Uterus (tissue), 4 donors: ENCODE measurements around the gene ARHGEF4. TPM values are rescaled to one million over a fixed set of nuclear protein-coding genes. Genes with fewer than 3 reads are reported as not detected.

Experiments
- DNase-seq, 2 donors: peaks; one replicate each; pipeline ENCODE4 v3.0.0-alpha.2; 2019 to 2020
- H3K27ac ChIP-seq, 2 donors: fragments of 200-600 bp; sonication (generic); 1 replicate in 1 of 2; 2 replicates in 1 of 2; pipeline ENCODE4 v1.5.1; 2016 to 2018
- H3K27me3 ChIP-seq, 2 donors: fragments of 200-600 bp; sonication (generic); one replicate each; pipeline ENCODE4 v1.5.1; 2018 to 2019; ENCODE audit warnings: control low read depth in 1 of 2
- H3K36me3 ChIP-seq, 2 donors: fragments of 200-600 bp; sonication (generic); one replicate each; pipeline ENCODE4 v1.5.1; 2019; ENCODE audit warnings: control low read depth in 1 of 2
- H3K4me1 ChIP-seq, 2 donors: fragments of 200-600 bp; sonication (generic); one replicate each; pipeline ENCODE4 v1.5.1; 2018 to 2019; ENCODE audit warnings: control low read depth in 1 of 2
- H3K4me3 ChIP-seq, 2 donors: fragments of 200-600 bp; sonication (generic); 1 replicate in 1 of 2; 2 replicates in 1 of 2; pipeline ENCODE4 v1.5.1; 2018 to 2019; ENCODE audit warnings: mild to moderate bottlenecking in 1 of 2
- H3K9me3 ChIP-seq, 2 donors: fragments of 200-600 bp; sonication (generic); one replicate each; pipeline ENCODE4 v1.5.1; 2019; ENCODE audit warnings: control low read depth in 1 of 2
- CTCF ChIP-seq, 4 experiments: fragments of 200-600 bp in 2 of 4; fragments of 450-650 bp in 2 of 4; sonication (generic) in 2 of 4; IDR thresholded peaks; one replicate each; pipeline ENCODE4 v1.5.1; 2016 to 2019; ENCODE audit warnings: antibody characterized with exemption in 4 of 4, mild to moderate bottlenecking in 2 of 4, moderate library complexity in 1 of 4
- POLR2A ChIP-seq, 2 donors: fragments of 450-650 bp; IDR thresholded peaks; one replicate each; pipeline ENCODE4 v1.6.1; 2016; ENCODE audit warnings: antibody characterized with exemption in 2 of 2, mild to moderate bottlenecking in 1 of 2, moderate library complexity in 1 of 2
- intact Hi-C: fragments of 100-400 bp; cut with DNase I; formaldehyde crosslinking; loops from one replicate; pipeline ENCODE4 v1.15.1; 2023; ENCODE audit warnings: low total_unique reads
- total RNA-seq, 4 donors: library from RNA; depleted of rRNA in 3 of 4; stranded (reverse); fragments of >200 nt in 3 of 4; gene quantifications; one replicate each; pipeline versions ENCODE4 v1.1.0 to v1.2.4, GENCODE V29; 2014 to 2023
- donor health status: DM: yes; HTN: yes; CAD: no.

The ARHGEF4 gene
- total RNA-seq, 4 donors from 2014 or later: 1.8 to 26.2 (median 9.6) TPM

GRCh38 chr2:131027566-131028528 lies 191.1 kb downstream of the ARHGEF4 start:
- Histone ChIP-seq H3K27me3 (no peaks in the 10 kb centered on the region), H3K4me1 (no peaks in the 10 kb centered on the region), H3K9me3 (no peaks in the 10 kb centered on the region), H3K4me3 (no peak overlapping the region), H3K36me3 (no peaks in the 10 kb centered on the region), H3K27ac (no peak overlapping the region)
- intact Hi-C loops: no loop called here
- DNase-seq: no peak
- TF ChIP-seq POLR2A (IDR thresholded peaks at IDR 0.05) (no peak), CTCF (IDR thresholded peaks at IDR 0.05) (no peak)

GRCh38 chr2:131029812-131030211 lies 193.1 kb downstream of the ARHGEF4 start:
- Histone ChIP-seq H3K36me3 (no peaks in the 10 kb centered on the region), H3K9me3 (no peaks in the 10 kb centered on the region), H3K27me3 (no peaks in the 10 kb centered on the region), H3K27ac (no peak overlapping the region), H3K4me1 (no peaks in the 10 kb centered on the region), H3K4me3 (no peak overlapping the region)
- no peak for TF ChIP-seq POLR2A (IDR thresholded peaks at IDR 0.05)
- no peak for TF ChIP-seq CTCF (IDR thresholded peaks at IDR 0.05)
- intact Hi-C loops: no loop called here
- DNase-seq: no peak

GRCh38 chr2:131030478-131030971 lies 193.8 kb downstream of the ARHGEF4 start:
- no peak overlapping the region for H3K4me3 ChIP-seq
- no peak overlapping the region for H3K27ac ChIP-seq
- no peaks in the 10 kb centered on the region for H3K36me3 ChIP-seq
- no peak for TF ChIP-seq POLR2A (IDR thresholded peaks at IDR 0.05)
- no peak for TF ChIP-seq CTCF (IDR thresholded peaks at IDR 0.05)
- H3K9me3 ChIP-seq: no peaks in the 10 kb centered on the region
- H3K27me3 ChIP-seq: no peaks in the 10 kb centered on the region
- DNase-seq: no peak
- intact Hi-C loops: no loop called here
- no peaks in the 10 kb centered on the region for H3K4me1 ChIP-seq

GRCh38 chr2:131031431-131031841 lies 194.7 kb downstream of the ARHGEF4 start:
- Histone ChIP-seq H3K4me3 (no peak overlapping the region), H3K27ac (no peak overlapping the region), H3K27me3 (no peaks in the 10 kb centered on the region), H3K4me1 (no peaks in the 10 kb centered on the region), H3K36me3 (no peaks in the 10 kb centered on the region), H3K9me3 (no peaks in the 10 kb centered on the region)
- DNase-seq: no peak
- intact Hi-C loops: no loop called here
- TF ChIP-seq CTCF (IDR thresholded peaks at IDR 0.05) (no peak), POLR2A (IDR thresholded peaks at IDR 0.05) (no peak)

GRCh38 chr2:131031875-131032274 lies 195.2 kb downstream of the ARHGEF4 start:
- no peaks in the 10 kb centered on the region for H3K27me3 ChIP-seq
- intact Hi-C loops: no loop called here
- no peak overlapping the region for H3K4me3 ChIP-seq
- no peaks in the 10 kb centered on the region for H3K36me3 ChIP-seq
- no peaks in the 10 kb centered on the region for H3K4me1 ChIP-seq
- no peak for TF ChIP-seq POLR2A (IDR thresholded peaks at IDR 0.05)
- no peaks in the 10 kb centered on the region for H3K9me3 ChIP-seq
- DNase-seq: no peak
- H3K27ac ChIP-seq: no peak overlapping the region
